Transverse colon (tissue), 4 donors: ENCODE data around the gene RUNDC3A.

Source experiments
- POLR2A ChIP-seq: fragments of 450-650 bp; IDR thresholded peaks from one replicate; pipeline ENCODE4 v1.6.1; 2016; ENCODE audit warnings: antibody characterized with exemption, mild to moderate bottlenecking, moderate library complexity
- POLR2AphosphoS5 ChIP-seq, 3 donors: sonication (generic); formaldehyde crosslinking; IDR thresholded peaks; one replicate each; pipeline ENCODE4 v1.6.1; 2016; ENCODE audit warnings: antibody characterized with exemption in 3 of 3
- TF ChIP-seq, protein P1 (sequence below), 5 experiments: fragments of 200-600 bp in 3 of 5; fragments of 450-650 bp in 2 of 5; sonication (generic) in 3 of 5; IDR thresholded peaks; 1 replicate in 2 of 5; 2 replicates in 3 of 5; pipeline ENCODE4 v1.5.1; 2016 to 2017; ENCODE audit warnings: antibody characterized with exemption in 5 of 5, inconsistent platforms in 3 of 5, mild to moderate bottlenecking in 2 of 5, moderate library complexity in 1 of 5

DNA sequence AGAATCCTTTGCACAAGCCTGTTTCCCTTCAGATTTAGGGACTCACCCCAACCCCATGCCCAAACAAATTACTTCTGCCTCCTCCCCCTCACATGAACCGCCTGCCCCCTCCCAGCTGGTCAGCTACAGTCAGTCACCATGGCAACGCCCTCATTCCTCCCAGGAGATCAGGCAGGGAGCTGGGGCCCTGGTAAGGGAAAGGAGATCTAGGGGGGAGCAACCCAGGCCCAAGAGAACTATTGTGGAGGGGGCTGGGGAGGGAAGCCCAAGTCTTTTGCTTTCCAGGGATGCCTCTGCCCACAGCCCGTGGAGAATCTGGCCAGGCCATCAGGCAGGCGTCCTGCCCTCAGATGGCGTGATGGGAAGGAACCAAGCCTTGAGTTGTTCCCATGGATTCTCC lies 52.4 kb downstream of the RUNDC3A start:
- TF ChIP-seq, protein P1, sequence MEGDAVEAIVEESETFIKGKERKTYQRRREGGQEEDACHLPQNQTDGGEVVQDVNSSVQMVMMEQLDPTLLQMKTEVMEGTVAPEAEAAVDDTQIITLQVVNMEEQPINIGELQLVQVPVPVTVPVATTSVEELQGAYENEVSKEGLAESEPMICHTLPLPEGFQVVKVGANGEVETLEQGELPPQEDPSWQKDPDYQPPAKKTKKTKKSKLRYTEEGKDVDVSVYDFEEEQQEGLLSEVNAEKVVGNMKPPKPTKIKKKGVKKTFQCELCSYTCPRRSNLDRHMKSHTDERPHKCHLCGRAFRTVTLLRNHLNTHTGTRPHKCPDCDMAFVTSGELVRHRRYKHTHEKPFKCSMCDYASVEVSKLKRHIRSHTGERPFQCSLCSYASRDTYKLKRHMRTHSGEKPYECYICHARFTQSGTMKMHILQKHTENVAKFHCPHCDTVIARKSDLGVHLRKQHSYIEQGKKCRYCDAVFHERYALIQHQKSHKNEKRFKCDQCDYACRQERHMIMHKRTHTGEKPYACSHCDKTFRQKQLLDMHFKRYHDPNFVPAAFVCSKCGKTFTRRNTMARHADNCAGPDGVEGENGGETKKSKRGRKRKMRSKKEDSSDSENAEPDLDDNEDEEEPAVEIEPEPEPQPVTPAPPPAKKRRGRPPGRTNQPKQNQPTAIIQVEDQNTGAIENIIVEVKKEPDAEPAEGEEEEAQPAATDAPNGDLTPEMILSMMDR (IDR thresholded peaks at IDR 0.05): no peak
- TF ChIP-seq POLR2AphosphoS5 (IDR thresholded peaks at IDR 0.05) (no peak), POLR2A (no peak)
